GM20000 (cell line): Measurements from ENCODE around the gene SOHLH1.
"Not testable (repeated sequence)": the region's sequence is repeated elsewhere in the genome, so short reads cannot be mapped to it uniquely, and the experiment has no call there.

Experiments
- DNase-seq: peaks from one replicate; pipeline ENCODE4 v3.0.0; 2012; ENCODE audit warnings: low spot score
- CTCF ChIP-seq: IDR thresholded peaks from 2 replicates; pipeline ENCODE4 v1.5.1; 2012; ENCODE audit warnings: mild to moderate bottlenecking, control low read depth; ENCODE audit errors: extremely low read depth, missing control alignments

SOHLH1 gene

GRCh38 chr9:135676891-135677290 is 22.4 kb downstream of the SOHLH1 start:
- no peak for TF ChIP-seq CTCF
- no peak for DNase-seq

GRCh38 chr9:135674977-135675376 is 24.3 kb downstream of the SOHLH1 start:
- no peak for TF ChIP-seq CTCF
- DNase-seq = no peak

- no peak for DNase-seq
- no peak for TF ChIP-seq CTCF
Measured at GRCh38 chr9:135673941-135674340, 25.3 kb downstream of the SOHLH1 start.

GRCh38 chr9:135672786-135673185 is 26.5 kb downstream of the SOHLH1 start:
- not testable (repeated sequence) for DNase-seq

GRCh38 chr9:135671591-135672041 is 27.7 kb downstream of the SOHLH1 start:
- no peak for TF ChIP-seq CTCF
- no peak for DNase-seq

- TF ChIP-seq CTCF = no peak
- DNase-seq = no peak
Measured at GRCh38 chr9:135670721-135671590, 28.3 kb downstream of the SOHLH1 start.

- no peak for TF ChIP-seq CTCF
- DNase-seq = peak; percentile 14
Measured at GRCh38 chr9:135669616-135670285, 29.5 kb downstream of the SOHLH1 start.

GRCh38 chr9:135669018-135669417 is 30.3 kb downstream of the SOHLH1 start:
- not testable (repeated sequence) for DNase-seq
